HG03064 (cell line): ENCODE measurements around the gene OSER1.
"Not testable (repeated sequence)": the region's sequence is repeated elsewhere in the genome, so short reads cannot be mapped to it uniquely, and the experiment has no call there.

ENCODE experiments used
- ATAC-seq: cut with Tn5 transposase; IDR thresholded peaks from one replicate; pipeline ENCODE4 v1.9.1; 2021; ENCODE audit warnings: low read depth; ENCODE audit not compliant: unreplicated experiment

Gene OSER1

GRCh38 chr20:44204156-44204831, 6.3 kb downstream of the OSER1 start:
- ATAC-seq: no peak

- no peak for ATAC-seq
Observed at GRCh38 chr20:44203161-44203560, 7.4 kb downstream of the OSER1 start.

GRCh38 chr20:44200983-44201382, 9.6 kb downstream of the OSER1 start:
- no peak for ATAC-seq

GRCh38 chr20:44200371-44200770, 10.2 kb downstream of the OSER1 start:
- no peak for ATAC-seq

- no peak for ATAC-seq
Observed at GRCh38 chr20:44199877-44200276, 10.7 kb downstream of the OSER1 start.

- no peak for ATAC-seq
Observed at GRCh38 chr20:44198872-44199271, 11.7 kb downstream of the OSER1 start.

GRCh38 chr20:44196271-44196670, 14.3 kb downstream of the OSER1 start:
- no peak for ATAC-seq

- ATAC-seq: no peak
Observed at GRCh38 chr20:44195605-44196004, 15.0 kb downstream of the OSER1 start.

- no peak for ATAC-seq
Observed at GRCh38 chr20:44193801-44194200, 16.8 kb downstream of the OSER1 start.

GRCh38 chr20:44191640-44192039, 18.9 kb downstream of the OSER1 start:
- not testable (repeated sequence) for ATAC-seq

GRCh38 chr20:44190197-44190852, 20.2 kb downstream of the OSER1 start:
- ATAC-seq: not testable (repeated sequence)

- ATAC-seq: no peak
Observed at GRCh38 chr20:44188752-44189151, 21.8 kb downstream of the OSER1 start.

- no peak for ATAC-seq
Observed at GRCh38 chr20:44187772-44188709, 22.5 kb downstream of the OSER1 start.

- ATAC-seq: no peak
Observed at GRCh38 chr20:44187054-44187771, 23.4 kb downstream of the OSER1 start, which contains the start of gene JPH2. Gene JPH2 (minus strand): TSS chr20:44187188. CDS start chr20:44186705, 483 bp downstream.

- no peak for ATAC-seq
Observed at GRCh38 chr20:44186674-44187053, 23.9 kb downstream of the OSER1 start.

GRCh38 chr20:44186201-44186600, 24.4 kb downstream of the OSER1 start:
- ATAC-seq: no peak

- ATAC-seq: no peak
Observed at GRCh38 chr20:44185574-44185973, 25.0 kb downstream of the OSER1 start.

- ATAC-seq: no peak
Observed at GRCh38 chr20:44183282-44183681, 27.3 kb downstream of the OSER1 start.

GRCh38 chr20:44182863-44183262, 27.7 kb downstream of the OSER1 start:
- no peak for ATAC-seq

- ATAC-seq: no peak
Observed at GRCh38 chr20:44182135-44182765, 28.3 kb downstream of the OSER1 start.
